GM23338 (cell line): ENCODE measurements around the gene CSTF2T. TPM values are rescaled to one million over a fixed set of nuclear protein-coding genes. Genes with fewer than 3 reads are reported as not detected.

Source experiments
- ATAC-seq: fragments of 200-7000 bp; cut with Tn5 transposase; 3 replicates; pipeline ENCODE4 v1.9.1; 2020
- DNase-seq: peaks from one replicate; pipeline ENCODE4 v3.0.0-alpha.2; 2015; ENCODE audit warnings: low spot score
- H2AFZ ChIP-seq: fragments of 200-600 bp; sonication (generic); 2 replicates; pipeline ENCODE4 v1.8.0; 2016; ENCODE audit warnings: antibody characterized with exemption, mild to moderate bottlenecking, moderate library complexity
- H3F3A ChIP-seq: fragments of 200-600 bp; sonication (generic); replicated peaks from 2 replicates; pipeline ENCODE4 v1.8.0; 2017; ENCODE audit warnings: antibody characterized with exemption, mixed run types, low read depth
- H3K27ac ChIP-seq: fragments of 200-600 bp; sonication (generic); 2 replicates; pipeline ENCODE4 v1.6.1; 2016; ENCODE audit warnings: low read depth
- H3K27me3 ChIP-seq: fragments of 200-600 bp; sonication (generic); 2 replicates; pipeline ENCODE4 v1.8.0; 2016; ENCODE audit warnings: mild to moderate bottlenecking, mixed run types, moderate library complexity; ENCODE audit not compliant: insufficient read depth
- H3K36me3 ChIP-seq: fragments of 200-600 bp; sonication (generic); 2 replicates; pipeline ENCODE4 v1.8.0; 2016; ENCODE audit warnings: mild to moderate bottlenecking; ENCODE audit not compliant: insufficient read depth
- H3K4me1 ChIP-seq: fragments of 200-600 bp; sonication (generic); 2 replicates; pipeline ENCODE4 v1.8.0; 2016; ENCODE audit warnings: mild to moderate bottlenecking, moderate library complexity; ENCODE audit not compliant: insufficient read depth
- H3K4me2 ChIP-seq: fragments of 200-600 bp; sonication (generic); 2 replicates; pipeline ENCODE4 v1.7.1; 2017; ENCODE audit warnings: mixed run types
- H3K4me3 ChIP-seq: fragments of 200-600 bp; sonication (generic); 2 replicates; pipeline ENCODE4 v1.6.1; 2016; ENCODE audit warnings: mixed run types
- H3K79me2 ChIP-seq: fragments of 200-600 bp; sonication (generic); replicated peaks from 2 replicates; pipeline ENCODE4 v1.8.0; 2017; ENCODE audit warnings: mild to moderate bottlenecking; ENCODE audit not compliant: insufficient read depth
- H3K9me2 ChIP-seq: fragments of 200-600 bp; sonication (generic); 2 replicates; pipeline ENCODE4 v1.8.0; 2017; ENCODE audit not compliant: insufficient read depth
- H4K20me1 ChIP-seq: fragments of 200-600 bp; sonication (generic); replicated peaks from 2 replicates; pipeline ENCODE4 v1.8.0; 2017; ENCODE audit warnings: mild to moderate bottlenecking; ENCODE audit not compliant: insufficient read depth
- H3K27ac Mint-ChIP-seq: 2 replicates; pipeline ENCODE4 v1.8.0; 2020; ENCODE audit warnings: inconsistent platforms, mild to moderate bottlenecking, moderate library complexity, mixed read lengths
- H3K27me3 Mint-ChIP-seq: 3 replicates; pipeline ENCODE4 v1.8.0; 2022; ENCODE audit warnings: low read depth, mild to moderate bottlenecking, moderate library complexity, mixed read lengths, inconsistent platforms; ENCODE audit not compliant: insufficient read depth, poor library complexity
- H3K36me3 Mint-ChIP-seq: 3 replicates; pipeline ENCODE4 v1.8.0; 2021; ENCODE audit warnings: low read depth, mild to moderate bottlenecking, inconsistent platforms, moderate library complexity, mixed read lengths
- H3K4me1 Mint-ChIP-seq: 3 replicates; pipeline ENCODE4 v1.8.0; 2020; ENCODE audit warnings: mild to moderate bottlenecking, inconsistent platforms, mixed read lengths
- H3K4me3 Mint-ChIP-seq: 3 replicates; pipeline ENCODE4 v1.8.0; 2021; ENCODE audit warnings: moderate library complexity, mild to moderate bottlenecking, inconsistent platforms, mixed read lengths
- H3K9me3 Mint-ChIP-seq: 3 replicates; pipeline ENCODE4 v1.8.0; 2020; ENCODE audit warnings: moderate library complexity, mild to moderate bottlenecking, inconsistent platforms, mixed read lengths
- CREB1 ChIP-seq: fragments of 250-450 bp; sonication (Bioruptor Pico); IDR thresholded peaks from 2 replicates; pipeline ENCODE4 v1.5.0; 2020; ENCODE audit warnings: low read depth, mild to moderate bottlenecking, moderate library complexity
- CTCF ChIP-seq, 2 experiments: fragments of 200-600 bp in 1 of 2; sonication (generic) in 1 of 2; conservative IDR thresholded peaks; 2 replicates each; pipeline versions ENCODE4 v1.5.1 to v1.6.1; 2016 to 2017; ENCODE audit warnings: antibody characterized with exemption in 2 of 2, low read depth in 2 of 2, mild to moderate bottlenecking in 2 of 2, moderate library complexity in 1 of 2
- JUNB ChIP-seq: IDR thresholded peaks from one replicate; pipeline ENCODE4 v1.6.1; 2016; ENCODE audit warnings: antibody characterized with exemption; ENCODE audit not compliant: unreplicated experiment
- NANOG ChIP-seq: IDR thresholded peaks from 2 replicates; pipeline ENCODE4 v1.6.1; 2016; ENCODE audit warnings: antibody characterized with exemption, borderline replicate concordance
- STAT1 ChIP-seq: IDR thresholded peaks from one replicate; pipeline ENCODE4 v1.6.1; 2016; ENCODE audit warnings: antibody characterized with exemption; ENCODE audit not compliant: unreplicated experiment
- ZNF114 ChIP-seq: fragments of 250-450 bp; sonication (Bioruptor Pico); IDR thresholded peaks from 2 replicates; pipeline ENCODE4 v1.5.0; 2020; ENCODE audit warnings: mild to moderate bottlenecking, moderate library complexity
- ZNF462 ChIP-seq: fragments of 250-450 bp; sonication (Bioruptor Pico); IDR thresholded peaks from 2 replicates; pipeline ENCODE4 v1.5.0; 2020; ENCODE audit warnings: mild to moderate bottlenecking, moderate library complexity
- polyA plus RNA-seq: library from polyadenylated mRNA; unstranded; fragments of >200 nt; fragmentation: Nextera tagmentation; extraction: Ambion mirVana; gene quantifications from 2 replicates; pipeline ENCODE4 v1.2.1, GENCODE V29; 2016
- total RNA-seq: library from RNA; depleted of rRNA; stranded (reverse); fragments of >200 nt; shearing (Covaris generic); gene quantifications from 2 replicates; pipeline ENCODE4 v1.2.3, GENCODE V29; 2014

CSTF2T gene
- total and polyA plus RNA-seq, 2 experiments from 2014 or later = 9.8 to 31.9 TPM

GRCh38 chr10:51687296-51687695 lies 12.1 kb downstream of the CSTF2T start (continued):
- TF ChIP-seq CTCF (conservative IDR thresholded peaks at IDR 0.05; ENCODE audit: low read depth in 2 of 2) (no peak), CREB1 (no peak), ZNF462 (CRISPR knock-in tag) (no peak), NANOG (no peak)

DNA sequence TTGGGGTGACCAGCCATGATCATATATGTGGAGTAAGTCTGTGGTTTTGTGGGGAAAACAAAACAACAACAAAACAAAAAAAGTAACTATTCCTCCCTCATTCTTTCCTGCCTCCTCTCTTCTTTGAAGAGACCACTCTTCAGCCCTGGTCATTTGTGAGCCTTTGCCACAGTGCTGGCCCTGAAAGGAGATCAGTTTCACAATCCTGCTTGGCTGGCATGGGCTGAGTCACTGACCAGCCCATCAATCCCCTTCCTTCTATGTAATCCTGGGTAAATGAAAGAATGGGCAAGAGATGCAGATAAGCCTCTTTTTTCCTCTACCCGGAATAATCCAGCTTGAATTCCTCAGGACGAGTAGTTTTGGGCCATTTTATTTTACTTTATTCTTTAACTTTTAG lies 13.6 kb downstream of the CSTF2T start:
- Histone ChIP-seq H3K36me3 (no peaks in the 10 kb centered on the region), H2AFZ (no peak overlapping the region), H3F3A (no peaks in the 10 kb centered on the region), H3K9me2 (no peaks in the 10 kb centered on the region), H3K79me2 (no peaks in the 10 kb centered on the region), H3K27ac (no peak overlapping the region), H3K4me1 (peaks cover 6% of the 10 kb centered on the region; the same call in 1 of the 2 replicates), H3K27me3 (no peaks in the 10 kb centered on the region), H4K20me1 (no peaks in the 10 kb centered on the region), H3K4me3 (no peak overlapping the region), H3K4me2 (no peak overlapping the region)
- H3K4me1 Mint-ChIP-seq = peaks cover 5% of the 10 kb centered on the region
- no peak for DNase-seq
- no peaks in the 10 kb centered on the region for H3K27me3 Mint-ChIP-seq
- H3K27ac Mint-ChIP-seq = peak overlapping the region; percentile 81; the same call in 1 of the 2 replicates
- H3K36me3 Mint-ChIP-seq = peaks cover 8% of the 10 kb centered on the region
- no peak overlapping the region for H3K4me3 Mint-ChIP-seq
- TF ChIP-seq ZNF114 (CRISPR knock-in tag) = no peak
- no peak for TF ChIP-seq NANOG
- no peak for TF ChIP-seq ZNF462 (CRISPR knock-in tag)
- no peak for TF ChIP-seq JUNB
- TF ChIP-seq STAT1 = no peak
- peaks cover 8% of the 10 kb centered on the region for H3K9me3 Mint-ChIP-seq
- no peak; the same call in 2 of the 3 replicates for ATAC-seq
